C4-2B (cell line): ENCODE measurements around the gene COG5.

Source experiments
- CTCF ChIP-seq: fragments of 450-650 bp; conservative IDR thresholded peaks from 2 replicates; pipeline ENCODE4 v1.5.1; 2017; ENCODE audit warnings: mild to moderate bottlenecking
- ZFX ChIP-seq: fragments of 450-650 bp; IDR thresholded peaks from 2 replicates; pipeline ENCODE4 v1.6.1; 2017

- no peak for TF ChIP-seq CTCF
- no peak for TF ChIP-seq ZFX
These were observed 168.9 kb downstream of the COG5 start for GRCh38 chr7:107394831-107395230.
